Liver (tissue), 9 donors: ENCODE measurements around the gene SNCG. TPM values are rescaled to one million over a fixed set of nuclear protein-coding genes. Genes with fewer than 3 reads are reported as not detected.
"Not testable (repeated sequence)": the region's sequence is repeated elsewhere in the genome, so short reads cannot be mapped to it uniquely, and the experiment has no call there.

Experiments
- DNase-seq: peaks from one replicate; pipeline ENCODE4 v3.0.0-alpha.2; 2017; ENCODE audit warnings: low spot score
- H3K27ac ChIP-seq, 2 donors: one replicate each; pipeline ENCODE4 v1.7.0; 2013; ENCODE audit warnings: inconsistent platforms in 2 of 2, low read length in 2 of 2, control low read depth in 1 of 2, low read depth in 1 of 2, mild to moderate bottlenecking in 1 of 2
- H3K27me3 ChIP-seq, 4 donors: one replicate each; pipeline versions ENCODE4 v1.6.1 to v1.7.0; 2013; ENCODE audit warnings: low read length in 3 of 4, inconsistent platforms in 1 of 4, mild to moderate bottlenecking in 1 of 4, moderate library complexity in 1 of 4; ENCODE audit not compliant: control insufficient read depth in 4 of 4, insufficient read depth in 4 of 4
- H3K36me3 ChIP-seq, 4 donors: one replicate each; pipeline versions ENCODE4 v1.6.1 to v1.7.0; 2013; ENCODE audit warnings: low read length in 3 of 4, mild to moderate bottlenecking in 3 of 4, low read depth in 1 of 4, moderate library complexity in 1 of 4; ENCODE audit not compliant: control insufficient read depth in 4 of 4, insufficient read depth in 3 of 4
- H3K4me1 ChIP-seq, 4 donors: one replicate each; pipeline versions ENCODE4 v1.6.1 to v1.7.0; 2013; ENCODE audit warnings: low read length in 3 of 4, mild to moderate bottlenecking in 3 of 4, moderate library complexity in 1 of 4; ENCODE audit not compliant: control insufficient read depth in 4 of 4, insufficient read depth in 4 of 4
- H3K4me3 ChIP-seq, 3 donors: one replicate each; pipeline versions ENCODE4 v1.6.1 to v1.7.0; 2013; ENCODE audit warnings: low read length in 3 of 3, control low read depth in 1 of 3, low read depth in 1 of 3, mild to moderate bottlenecking in 1 of 3
- H3K9ac ChIP-seq, 2 donors: one replicate each; pipeline ENCODE4 v1.7.0; 2013; ENCODE audit warnings: low read length in 2 of 2, mild to moderate bottlenecking in 2 of 2, moderate library complexity in 2 of 2, control low read depth in 1 of 2, low read depth in 1 of 2
- H3K9me3 ChIP-seq, 4 donors: one replicate each; pipeline versions ENCODE4 v1.6.1 to v1.7.0; 2013; ENCODE audit warnings: low read length in 3 of 4; ENCODE audit not compliant: control insufficient read depth in 4 of 4
- ATF3 ChIP-seq: IDR thresholded peaks from 2 replicates; pipeline ENCODE4 v1.6.1; 2016; ENCODE audit warnings: antibody characterized with exemption
- EGR1 ChIP-seq, 2 donors: IDR thresholded peaks; 2 replicates each; pipeline ENCODE4 v1.6.1; 2016 to 2018; ENCODE audit warnings: antibody characterized with exemption in 2 of 2, low read depth in 2 of 2
- FOXA2 ChIP-seq: IDR thresholded peaks from 2 replicates; pipeline ENCODE4 v1.6.1; 2016; ENCODE audit warnings: antibody characterized with exemption
- GABPA ChIP-seq, 2 donors: IDR thresholded peaks in 1 of 2; conservative IDR thresholded peaks in 1 of 2; 2 replicates each; pipeline ENCODE4 v1.6.1; 2016; ENCODE audit warnings: antibody characterized with exemption in 2 of 2, mild to moderate bottlenecking in 1 of 2, moderate library complexity in 1 of 2
- HNF4A ChIP-seq, 2 donors: conservative IDR thresholded peaks; 2 replicates each; pipeline ENCODE4 v1.6.1; 2016; ENCODE audit warnings: antibody characterized with exemption in 2 of 2, mild to moderate bottlenecking in 2 of 2
- HNF4G ChIP-seq: IDR thresholded peaks from 2 replicates; pipeline ENCODE4 v1.6.1; 2016; ENCODE audit warnings: antibody characterized with exemption
- JUND ChIP-seq, 2 donors: IDR thresholded peaks; 2 replicates each; pipeline ENCODE4 v1.6.1; 2016; ENCODE audit warnings: antibody characterized with exemption in 2 of 2
- MAX ChIP-seq: IDR thresholded peaks from 2 replicates; pipeline ENCODE4 v1.6.1; 2016; ENCODE audit warnings: antibody characterized with exemption
- NR2F2 ChIP-seq: IDR thresholded peaks from 2 replicates; pipeline ENCODE4 v1.6.1; 2016; ENCODE audit warnings: antibody characterized with exemption
- RAD21 ChIP-seq, 2 donors: IDR thresholded peaks; 2 replicates each; pipeline ENCODE4 v1.6.1; 2016; ENCODE audit warnings: antibody characterized with exemption in 2 of 2, mild to moderate bottlenecking in 2 of 2
- RXRA ChIP-seq, 2 donors: IDR thresholded peaks; 2 replicates each; pipeline ENCODE4 v1.6.1; 2017 to 2018; ENCODE audit warnings: antibody characterized with exemption in 2 of 2, mild to moderate bottlenecking in 1 of 2
- SP1 ChIP-seq: IDR thresholded peaks from 2 replicates; pipeline ENCODE4 v1.6.1; 2018; ENCODE audit warnings: antibody characterized with exemption, mild to moderate bottlenecking
- TAF1 ChIP-seq: conservative IDR thresholded peaks from 2 replicates; pipeline ENCODE4 v1.6.1; 2016; ENCODE audit warnings: antibody characterized with exemption, mild to moderate bottlenecking
- YY1 ChIP-seq: IDR thresholded peaks from 2 replicates; pipeline ENCODE4 v1.6.1; 2016; ENCODE audit warnings: antibody characterized with exemption, mild to moderate bottlenecking
- ZBTB33 ChIP-seq: IDR thresholded peaks from 2 replicates; pipeline ENCODE4 v1.6.1; 2016; ENCODE audit warnings: antibody characterized with exemption
- WGBS: extraction: QIAGEN DNeasy Blood & Tissue Kit; methylation state at CpG from one replicate; pipeline ENCODE4 v1.1.7; 2013; 5-methylcytosine and 5-hydroxymethylcytosine counted together
- polyA plus RNA-seq, 2 donors: library from polyadenylated mRNA; stranded (reverse) in 1 of 2; unstranded in 1 of 2; fragments of 200-250 nt in 1 of 2; fragments of >200 nt in 1 of 2; fragmentation: Nextera tagmentation in 1 of 2; extraction: Ambion mirVana in 1 of 2; gene quantifications; one replicate each; pipeline versions ENCODE4 v1.2.1 to v1.2.3, GENCODE V29; 2013 to 2015
- total RNA-seq, 2 donors: library from RNA; depleted of rRNA; stranded (reverse); fragments of >200 nt; gene quantifications; one replicate each; pipeline ENCODE4 v1.2.3, GENCODE V29; 2014
- donor health status: healthy.
- donor health status: healthy.
- donor health status: healthy.
- donor health status: healthy.
- donor health status: healthy.

The SNCG gene
- total and polyA plus RNA-seq, 4 donors: 0.84 to 2.6 (median 1.7) TPM

- Histone ChIP-seq H3K4me3 (no peak overlapping the region), H3K27me3 (no peaks in the 10 kb centered on the region), H3K9me3 (no peaks in the 10 kb centered on the region), H3K9ac (no peak overlapping the region), H3K27ac (no peak overlapping the region), H3K36me3 (no peaks in the 10 kb centered on the region), H3K4me1 (no peaks in the 10 kb centered on the region)
- no peak for DNase-seq
- TF ChIP-seq YY1: no peak
- WGBS: 85% methylated on average over 4 of the region's 4 CpGs
Observed at GRCh38 chr10:86979296-86979818, 21.0 kb downstream of the SNCG start.

GRCh38 chr10:86979977-86980448, 21.6 kb downstream of the SNCG start:
- Histone ChIP-seq H3K9me3 (no peaks in the 10 kb centered on the region), H3K9ac (no peak overlapping the region), H3K27me3 (no peaks in the 10 kb centered on the region), H3K4me3 (no peak overlapping the region), H3K36me3 (no peaks in the 10 kb centered on the region), H3K27ac (no peak overlapping the region), H3K4me1 (no peaks in the 10 kb centered on the region)
- DNase-seq: no peak
- TF ChIP-seq SP1: peak; percentile 43
- peak; percentile 53 for TF ChIP-seq NR2F2
- TF ChIP-seq HNF4G: no peak
- WGBS: 25% methylated on average over 3 of the region's 3 CpGs

GRCh38 chr10:86981020-86981419, 22.6 kb downstream of the SNCG start:
- not testable (repeated sequence) for H3K27ac ChIP-seq, H3K4me3 ChIP-seq, H3K9me3 ChIP-seq, DNase-seq, H3K9ac ChIP-seq, H3K4me1 ChIP-seq, H3K36me3 ChIP-seq, H3K27me3 ChIP-seq
- 90% methylated on average over 6 of the region's 6 CpGs for WGBS

- no peak for DNase-seq
- H3K9ac ChIP-seq: no peak overlapping the region
- no peak overlapping the region for H3K4me3 ChIP-seq
- H3K27me3 ChIP-seq: no peaks in the 10 kb centered on the region
- no peak overlapping the region for H3K27ac ChIP-seq
- TF ChIP-seq FOXA2: no peak
- no peaks in the 10 kb centered on the region for H3K4me1 ChIP-seq
- no peaks in the 10 kb centered on the region for H3K9me3 ChIP-seq
- WGBS: 91% methylated on average over 5 of the region's 5 CpGs
- H3K36me3 ChIP-seq: no peaks in the 10 kb centered on the region
Observed at GRCh38 chr10:86981716-86982115, 23.3 kb downstream of the SNCG start.

- H3K4me3 ChIP-seq, H3K9me3 ChIP-seq, H3K4me1 ChIP-seq, H3K9ac ChIP-seq, H3K27ac ChIP-seq, DNase-seq, H3K36me3 ChIP-seq, H3K27me3 ChIP-seq: not testable (repeated sequence)
- WGBS: 96% methylated on average over 4 of the region's 4 CpGs
Observed at GRCh38 chr10:86984498-86984897, 26.1 kb downstream of the SNCG start.

GRCh38 chr10:86988520-86988919, 30.1 kb downstream of the SNCG start:
- H3K4me1 ChIP-seq: no peaks in the 10 kb centered on the region
- WGBS: 77% methylated on average over 1 of the region's 1 CpG
- H3K36me3 ChIP-seq: no peaks in the 10 kb centered on the region
- no peak overlapping the region for H3K4me3 ChIP-seq
- DNase-seq: no peak
- H3K27ac ChIP-seq: no peak overlapping the region
- H3K9ac ChIP-seq: no peak overlapping the region
- H3K27me3 ChIP-seq: no peaks in the 10 kb centered on the region
- H3K9me3 ChIP-seq: no peaks in the 10 kb centered on the region
- TF ChIP-seq RAD21 (IDR thresholded peaks at IDR 0.05) (no peak), GABPA (IDR thresholded peaks at IDR 0.05 in 1 of 2, conservative IDR thresholded peaks at IDR 0.05 in 1 of 2) (no peak), HNF4A (conservative IDR thresholded peaks at IDR 0.05) (no peak), EGR1 (IDR thresholded peaks at IDR 0.05; ENCODE audit: low read depth in 2 of 2) (no peak), HNF4G (no peak), TAF1 (no peak), RXRA (IDR thresholded peaks at IDR 0.05) (no peak), ATF3 (no peak), ZBTB33 (no peak), MAX (no peak), JUND (IDR thresholded peaks at IDR 0.05) (no peak)
